Lung (tissue), 12 donors: ENCODE data around the gene RGS7. TPM values are rescaled to one million over a fixed set of nuclear protein-coding genes. Genes with fewer than 3 reads are reported as not detected.

Source experiments
- ATAC-seq: fragments of 200-7000 bp; cut with Tn5 transposase; one replicate; pipeline ENCODE4 v1.9.1; 2020; ENCODE audit warnings: moderate number of reproducible peaks; ENCODE audit not compliant: insufficient read depth, low FRiP score
- DNase-seq, 3 donors: peaks; one replicate each; pipeline ENCODE4 v3.0.0-alpha.2; 2013 to 2017
- H3K27ac ChIP-seq, 2 donors: one replicate each; pipeline ENCODE4 v1.5.1; 2013; ENCODE audit warnings: mild to moderate bottlenecking in 2 of 2, moderate library complexity in 2 of 2, control low read depth in 1 of 2, inconsistent platforms in 1 of 2, low read depth in 1 of 2, low read length in 1 of 2
- H3K27me3 ChIP-seq, 3 donors: one replicate each; pipeline ENCODE4 v1.5.1; 2013; ENCODE audit warnings: low read length in 2 of 3; ENCODE audit not compliant: control insufficient read depth in 3 of 3, insufficient read depth in 3 of 3
- H3K36me3 ChIP-seq, 4 donors: one replicate each; pipeline ENCODE4 v1.5.1; 2013; ENCODE audit warnings: low read length in 4 of 4, mild to moderate bottlenecking in 1 of 4, moderate library complexity in 1 of 4; ENCODE audit not compliant: control insufficient read depth in 4 of 4, insufficient read depth in 4 of 4
- H3K4me1 ChIP-seq, 5 donors: one replicate each; pipeline ENCODE4 v1.5.1; 2013; ENCODE audit warnings: low read length in 5 of 5, mild to moderate bottlenecking in 2 of 5, moderate library complexity in 1 of 5; ENCODE audit not compliant: control insufficient read depth in 5 of 5, insufficient read depth in 5 of 5
- H3K4me3 ChIP-seq: one replicate; pipeline ENCODE4 v1.5.1; 2013; ENCODE audit warnings: mild to moderate bottlenecking, control low read depth, moderate library complexity
- H3K9ac ChIP-seq, 2 donors: one replicate each; pipeline ENCODE4 v1.5.1; 2013; ENCODE audit warnings: low read length in 2 of 2, control low read depth in 1 of 2; ENCODE audit not compliant: insufficient read depth in 1 of 2
- H3K9me3 ChIP-seq, 4 donors: one replicate each; pipeline ENCODE4 v1.5.1; 2013; ENCODE audit warnings: low read length in 3 of 4, mild to moderate bottlenecking in 1 of 4, moderate library complexity in 1 of 4; ENCODE audit not compliant: control insufficient read depth in 4 of 4, insufficient read depth in 3 of 4
- WGBS, 2 donors: extraction: QIAGEN DNeasy Blood & Tissue Kit; methylation state at CpG; one replicate each; pipeline ENCODE4 v1.1.7; 2013; 5-methylcytosine and 5-hydroxymethylcytosine counted together
- polyA plus RNA-seq, 2 donors: library from polyadenylated mRNA; stranded (reverse); fragments of 200-250 nt; gene quantifications; one replicate each; pipeline ENCODE4 v1.2.1, GENCODE V29; 2013
- total RNA-seq, 2 donors: library from RNA; depleted of rRNA in 1 of 2; stranded (reverse); fragments of >200 nt in 1 of 2; gene quantifications; one replicate each; pipeline ENCODE4 v1.2.1, GENCODE V29; 2014 to 2021
- TF ChIP-seq, protein P1 (sequence below): IDR thresholded peaks from 2 replicates; pipeline ENCODE4 v1.5.1; 2012; ENCODE audit warnings: mild to moderate bottlenecking; ENCODE audit errors: control extremely low read depth, extremely low read depth
- donor health status: control.
- donor health status: control.
- donor health status: Bipolar disorder and iron deficiency.
- donor health status: healthy.
- donor health status: DM: yes; HTN: yes; CAD: no.

The RGS7 gene
- total and polyA plus RNA-seq, 4 donors = 0.06 to 0.25 (median 0.08) TPM; not detected in 1

DNA sequence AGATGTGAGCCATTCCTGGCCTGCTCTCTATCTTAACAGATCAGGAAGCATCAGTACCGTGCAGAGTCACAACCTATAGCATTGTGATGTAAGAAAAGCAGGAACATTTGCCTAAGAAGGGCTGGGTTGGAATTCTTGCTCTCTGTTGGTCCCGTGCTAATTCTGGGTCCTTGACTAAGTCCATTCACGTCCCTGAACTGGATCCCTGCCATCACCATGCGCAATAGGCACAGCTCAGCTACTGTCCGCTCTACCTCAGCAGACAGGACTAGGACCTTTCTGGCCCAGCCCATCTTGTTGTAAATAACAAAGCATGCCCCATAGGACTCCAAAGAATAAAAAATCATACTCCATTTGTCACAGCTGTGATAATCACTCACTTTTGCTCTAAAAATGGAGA is 175.0 kb downstream of the RGS7 start:
- 71 to 79% methylated on average over 5 of the region's 5 CpGs for WGBS, 2 donors
- TF ChIP-seq, protein P1, sequence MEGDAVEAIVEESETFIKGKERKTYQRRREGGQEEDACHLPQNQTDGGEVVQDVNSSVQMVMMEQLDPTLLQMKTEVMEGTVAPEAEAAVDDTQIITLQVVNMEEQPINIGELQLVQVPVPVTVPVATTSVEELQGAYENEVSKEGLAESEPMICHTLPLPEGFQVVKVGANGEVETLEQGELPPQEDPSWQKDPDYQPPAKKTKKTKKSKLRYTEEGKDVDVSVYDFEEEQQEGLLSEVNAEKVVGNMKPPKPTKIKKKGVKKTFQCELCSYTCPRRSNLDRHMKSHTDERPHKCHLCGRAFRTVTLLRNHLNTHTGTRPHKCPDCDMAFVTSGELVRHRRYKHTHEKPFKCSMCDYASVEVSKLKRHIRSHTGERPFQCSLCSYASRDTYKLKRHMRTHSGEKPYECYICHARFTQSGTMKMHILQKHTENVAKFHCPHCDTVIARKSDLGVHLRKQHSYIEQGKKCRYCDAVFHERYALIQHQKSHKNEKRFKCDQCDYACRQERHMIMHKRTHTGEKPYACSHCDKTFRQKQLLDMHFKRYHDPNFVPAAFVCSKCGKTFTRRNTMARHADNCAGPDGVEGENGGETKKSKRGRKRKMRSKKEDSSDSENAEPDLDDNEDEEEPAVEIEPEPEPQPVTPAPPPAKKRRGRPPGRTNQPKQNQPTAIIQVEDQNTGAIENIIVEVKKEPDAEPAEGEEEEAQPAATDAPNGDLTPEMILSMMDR = no peak

DNA sequence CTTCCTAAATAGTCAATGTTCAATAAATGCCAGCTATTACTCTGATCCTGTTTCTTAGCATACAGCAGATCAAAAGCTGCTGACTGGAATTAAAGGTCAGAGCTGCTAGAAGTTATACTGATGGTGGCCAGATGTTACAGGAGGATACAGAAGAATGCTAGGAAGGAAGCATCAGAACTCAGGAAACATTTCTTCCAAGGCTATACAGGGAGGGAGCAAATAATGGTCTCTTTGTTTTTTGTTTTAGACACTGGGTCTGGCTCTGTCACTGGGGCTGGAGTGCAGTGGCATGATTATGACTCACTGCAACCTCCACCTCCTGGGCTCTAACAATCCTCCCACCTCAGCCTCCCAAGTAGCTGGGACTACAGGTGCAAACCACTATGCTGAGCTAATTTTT is 175.5 kb downstream of the RGS7 start:
- no peak for ATAC-seq
- TF ChIP-seq, protein P1 = no peak
- DNase-seq = no peak
- Histone ChIP-seq H3K9ac (no peak overlapping the region), H3K4me3 (no peak overlapping the region), H3K27me3 (no peaks in the 10 kb centered on the region), H3K9me3 (peaks cover 0 to 2% (median 0%) of the 10 kb centered on the region in 4 donors), H3K4me1 (no peaks in the 10 kb centered on the region), H3K27ac (no peak overlapping the region), H3K36me3 (no peaks in the 10 kb centered on the region)

More for the DNA sequence above, 175.0 kb downstream of the RGS7 start:
- Histone ChIP-seq H3K27ac (no peak overlapping the region), H3K4me1 (no peaks in the 10 kb centered on the region), H3K4me3 (no peak overlapping the region), H3K9me3 (peaks cover 0 to 2% (median 0%) of the 10 kb centered on the region in 4 donors), H3K36me3 (no peaks in the 10 kb centered on the region), H3K27me3 (no peaks in the 10 kb centered on the region), H3K9ac (no peak overlapping the region)
- DNase-seq = no peak
- ATAC-seq = no peak

DNA sequence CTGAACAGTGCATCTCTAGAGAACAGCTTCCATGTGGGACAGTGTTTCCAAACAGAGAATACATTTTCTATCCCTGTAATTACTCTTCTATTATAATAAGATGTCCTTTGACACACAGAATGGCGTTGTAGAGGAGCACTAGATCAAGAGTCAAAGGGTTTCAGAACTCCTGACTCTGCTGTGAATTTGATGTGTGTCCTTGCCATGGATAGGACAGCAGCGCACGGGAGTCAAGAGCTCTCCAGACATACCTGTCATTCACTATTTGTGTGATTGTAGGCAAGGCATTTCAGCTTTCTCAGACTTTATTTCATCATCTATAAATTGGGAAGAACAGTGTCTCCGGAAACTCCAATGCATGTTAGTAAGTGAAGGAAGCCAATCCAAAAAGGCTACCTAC is 176.4 kb downstream of the RGS7 start:
- ATAC-seq (no peak), DNase-seq (no peak)
- WGBS, 2 donors = 77% methylated on average over 4 of the region's 4 CpGs
- TF ChIP-seq, protein P1 = no peak
- no peaks in the 10 kb centered on the region for H3K36me3 ChIP-seq
- H3K4me3 ChIP-seq = no peak overlapping the region
- no peaks in the 10 kb centered on the region for H3K4me1 ChIP-seq
- peaks cover 0 to 2% (median 0%) of the 10 kb centered on the region in 4 donors for H3K9me3 ChIP-seq
- H3K27me3 ChIP-seq = no peaks in the 10 kb centered on the region
- H3K9ac ChIP-seq = no peak overlapping the region
- no peak overlapping the region for H3K27ac ChIP-seq

DNA sequence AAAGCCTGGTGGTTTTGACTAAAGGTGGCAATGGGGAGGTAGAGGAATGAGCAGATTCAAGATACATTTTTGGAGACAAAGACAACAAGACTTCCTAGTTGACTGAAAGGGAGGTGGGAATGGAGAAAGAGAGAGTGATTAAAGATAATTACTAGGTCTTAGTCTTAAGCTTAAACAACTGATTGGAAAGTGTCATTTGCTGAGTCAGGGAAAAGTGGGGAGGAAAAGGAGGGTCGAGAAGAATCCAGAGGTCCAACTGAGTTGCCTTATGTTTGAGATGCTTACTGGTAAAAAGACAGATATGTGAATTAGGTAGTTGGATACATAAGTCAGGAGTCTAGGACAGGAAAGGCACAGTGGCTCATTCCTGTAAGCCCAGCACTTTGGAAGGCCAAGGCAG is 179.3 kb downstream of the RGS7 start:
- DNase-seq (no peak), ATAC-seq (no peak)
- no peaks in the 10 kb centered on the region for H3K9me3 ChIP-seq
- no peaks in the 10 kb centered on the region for H3K36me3 ChIP-seq
- no peak overlapping the region for H3K27ac ChIP-seq
- no peaks in the 10 kb centered on the region for H3K27me3 ChIP-seq
- H3K4me3 ChIP-seq = no peak overlapping the region
- H3K9ac ChIP-seq = no peak overlapping the region
- WGBS, 2 donors = 75 to 76% methylated on average over 1 of the region's 1 CpG
- TF ChIP-seq, protein P1 = no peak
- H3K4me1 ChIP-seq = no peaks in the 10 kb centered on the region
